K562 (cell line): Measurements from ENCODE around the gene TRAF7. TPM values are rescaled to one million over a fixed set of nuclear protein-coding genes. Genes with fewer than 3 reads are reported as not detected.

Source experiments
- BDP1 ChIP-seq: IDR thresholded peaks from 3 replicates; pipeline ENCODE4 v1.6.1; 2011; ENCODE audit not compliant: insufficient read length, insufficient read depth
- BHLHE40 ChIP-seq: IDR thresholded peaks from 2 replicates; pipeline ENCODE4 v1.6.1; 2011; ENCODE audit warnings: low read length, improper control_type of control experiment
- FOS ChIP-seq: IDR thresholded peaks from 3 replicates; pipeline ENCODE4 v1.6.1; 2011; ENCODE audit not compliant: insufficient read length; ENCODE audit errors: extremely low read depth
- HNRNPK ChIP-seq: fragments of 200-400 bp; formaldehyde crosslinking; IDR thresholded peaks from one replicate; pipeline ENCODE4 v1.6.1; 2018; ENCODE audit warnings: mild to moderate bottlenecking, low read depth, low read length; ENCODE audit not compliant: poor library complexity, severe bottlenecking
- MED1 ChIP-seq: sonication (generic); formaldehyde crosslinking; IDR thresholded peaks from 2 replicates; pipeline ENCODE4 v1.8.1; 2023; ENCODE audit warnings: missing genetic modification reagents, borderline replicate concordance
- MNT ChIP-seq, 2 experiments: fragments of 450-650 bp; conservative IDR thresholded peaks; 2 replicates each; pipeline ENCODE4 v1.6.1; 2017; ENCODE audit warnings: mild to moderate bottlenecking in 2 of 2, moderate library complexity in 2 of 2
- NFE2L1 ChIP-seq: fragments of 450-650 bp; IDR thresholded peaks from 2 replicates; pipeline ENCODE4 v1.6.1; 2016; ENCODE audit warnings: missing genetic modification characterization, low read depth, mild to moderate bottlenecking, missing compliant biosample characterization, moderate library complexity, borderline replicate concordance
- NR4A1 ChIP-seq, 2 experiments: fragments of 250-450 bp in 1 of 2; fragments of 450-650 bp in 1 of 2; sonication (Bioruptor Pico) in 1 of 2; IDR thresholded peaks; 2 replicates each; pipeline versions ENCODE4 v1.4.0 to v1.6.1; 2016 to 2020; ENCODE audit warnings: mild to moderate bottlenecking in 2 of 2, missing compliant biosample characterization in 1 of 2, missing genetic modification characterization in 1 of 2, moderate library complexity in 1 of 2
- SP1 ChIP-seq: sonication (generic); formaldehyde crosslinking; IDR thresholded peaks from 2 replicates; pipeline ENCODE4 v1.8.1; 2022; ENCODE audit warnings: mild to moderate bottlenecking, missing genetic modification reagents
- TGIF2 ChIP-seq: sonication (generic); formaldehyde crosslinking; IDR thresholded peaks from 2 replicates; pipeline ENCODE4 v1.8.1; 2022; ENCODE audit warnings: mild to moderate bottlenecking, missing genetic modification reagents, moderate library complexity
- ZBTB12 ChIP-seq: fragments of 250-450 bp; sonication (Bioruptor Pico); IDR thresholded peaks from 2 replicates; pipeline ENCODE4 v1.4.0; 2020
- ZFP30 ChIP-seq: fragments of 250-450 bp; sonication (Bioruptor Pico); IDR thresholded peaks from 2 replicates; pipeline ENCODE4 v1.8.0; 2022; ENCODE audit warnings: moderate library complexity, mild to moderate bottlenecking, inconsistent platforms, borderline replicate concordance
- ZNF589 ChIP-seq: fragments of 200-800 bp; sonication (Bioruptor generic); IDR thresholded peaks from 2 replicates; pipeline ENCODE4 v1.6.1; 2016; ENCODE audit warnings: low read depth, missing genetic modification characterization, missing compliant biosample characterization
- ZNF655 ChIP-seq: fragments of 250-450 bp; sonication (Bioruptor Pico); IDR thresholded peaks from 2 replicates; pipeline ENCODE4 v1.5.0; 2021
- polyA plus RNA-seq, 8 experiments: library from polyadenylated mRNA; depleted of rRNA in 4 of 8; stranded (reverse) in 5 of 8; unstranded in 3 of 8; fragments of >200 nt; fragmentation: Nextera tagmentation in 2 of 8; fragmentation: Illumina TruSeq in 1 of 8; extraction: Ambion mirVana in 2 of 8; extraction: Trizol in 1 of 8; gene quantifications; 2 replicates each; pipeline versions ENCODE4 v1.2.1 to v1.2.3, GENCODE V29; 2011 to 2014; ENCODE audit warnings: inconsistent platforms in 1 of 8, missing spikeins in 1 of 8
- total RNA-seq, 7 experiments: library from RNA; depleted of rRNA in 6 of 7; stranded (reverse); fragments of >200 nt in 6 of 7; fragmentation: Illumina TruSeq in 2 of 7; extraction: Trizol in 2 of 7; gene quantifications; 2 replicates each; pipeline versions ENCODE4 v1.2.1 to v1.2.3, GENCODE V29; 2011 to 2021; ENCODE audit warnings: low replicate concordance in 1 of 7
- TF ChIP-seq, protein P1 (sequence below): fragments of 450-650 bp; formaldehyde crosslinking; IDR thresholded peaks from 2 replicates; pipeline ENCODE4 v1.4.0; 2020; ENCODE audit warnings: mild to moderate bottlenecking, mixed read lengths
- TF ChIP-seq, protein P2 (sequence below): fragments of 250-450 bp; sonication (Bioruptor Pico); IDR thresholded peaks from 2 replicates; pipeline ENCODE4 v1.5.0; 2021
- TF ChIP-seq, protein P3 (sequence below): fragments of 450-650 bp; formaldehyde crosslinking; IDR thresholded peaks from 2 replicates; pipeline ENCODE4 v1.4.0; 2020; ENCODE audit warnings: mild to moderate bottlenecking, moderate library complexity
- TF ChIP-seq, protein P4 (sequence below): fragments of 200-800 bp; sonication (Bioruptor generic); IDR thresholded peaks from 2 replicates; pipeline ENCODE4 v1.6.1; 2017; ENCODE audit warnings: missing genetic modification characterization, missing compliant biosample characterization

Gene TRAF7
- total and polyA plus RNA-seq, 9 of the 15 experiments (the other 6 are each of a cell fraction or from before 2014, with no cell fraction given) = 1.1 to 113 (median 41.6) TPM

DNA sequence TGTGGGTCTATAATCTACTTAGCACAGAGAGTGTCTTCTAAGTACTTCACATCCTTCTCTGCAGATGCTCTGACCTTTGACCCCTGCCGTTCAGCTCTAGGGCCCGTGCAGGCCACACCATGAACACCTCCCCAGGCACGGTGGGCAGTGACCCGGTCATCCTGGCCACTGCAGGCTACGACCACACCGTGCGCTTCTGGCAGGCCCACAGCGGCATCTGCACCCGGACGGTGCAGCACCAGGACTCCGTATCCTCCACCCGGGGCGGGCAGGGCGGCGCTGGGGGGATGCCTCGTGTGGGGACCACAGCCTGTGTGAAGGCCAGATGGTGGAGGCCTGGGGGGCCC lies 50.4 kb downstream of the TRAF7 start (continued):
- TF ChIP-seq, protein P1, sequence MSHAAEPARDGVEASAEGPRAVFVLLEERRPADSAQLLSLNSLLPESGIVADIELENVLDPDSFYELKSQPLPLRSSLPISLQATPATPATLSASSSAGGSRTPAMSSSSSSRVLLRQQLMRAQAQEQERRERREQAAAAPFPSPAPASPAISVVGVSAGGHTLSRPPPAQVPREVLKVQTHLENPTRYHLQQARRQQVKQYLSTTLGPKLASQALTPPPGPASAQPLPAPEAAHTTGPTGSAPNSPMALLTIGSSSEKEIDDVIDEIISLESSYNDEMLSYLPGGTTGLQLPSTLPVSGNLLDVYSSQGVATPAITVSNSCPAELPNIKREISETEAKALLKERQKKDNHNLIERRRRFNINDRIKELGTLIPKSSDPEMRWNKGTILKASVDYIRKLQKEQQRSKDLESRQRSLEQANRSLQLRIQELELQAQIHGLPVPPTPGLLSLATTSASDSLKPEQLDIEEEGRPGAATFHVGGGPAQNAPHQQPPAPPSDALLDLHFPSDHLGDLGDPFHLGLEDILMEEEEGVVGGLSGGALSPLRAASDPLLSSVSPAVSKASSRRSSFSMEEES (CRISPR knock-in tag) = no peak
- TF ChIP-seq MED1 (CRISPR knock-in tag) (no peak), BDP1 (no peak), TGIF2 (no peak), NR4A1 (CRISPR knock-in tag; IDR thresholded peaks at IDR 0.05) (0 out of 2 replicates have a peak, but pooled peaks have one; percentile 22), NR4A1 (tag; IDR thresholded peaks at IDR 0.05) (no peak), NFE2L1 (no peak), FOS (no peak), ZNF589 (CRISPR knock-in tag) (no peak; the same call in 1 of the 2 replicates), ZBTB12 (CRISPR knock-in tag) (no peak), MNT (conservative IDR thresholded peaks at IDR 0.05) (no peak), ZFP30 (no peak), HNRNPK (no peak), ZNF655 (CRISPR knock-in tag) (no peak), BHLHE40 (no peak), SP1 (CRISPR knock-in tag) (no peak)
- TF ChIP-seq, protein P2, sequence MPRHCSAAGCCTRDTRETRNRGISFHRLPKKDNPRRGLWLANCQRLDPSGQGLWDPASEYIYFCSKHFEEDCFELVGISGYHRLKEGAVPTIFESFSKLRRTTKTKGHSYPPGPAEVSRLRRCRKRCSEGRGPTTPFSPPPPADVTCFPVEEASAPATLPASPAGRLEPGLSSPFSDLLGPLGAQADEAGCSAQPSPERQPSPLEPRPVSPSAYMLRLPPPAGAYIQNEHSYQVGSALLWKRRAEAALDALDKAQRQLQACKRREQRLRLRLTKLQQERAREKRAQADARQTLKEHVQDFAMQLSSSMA (CRISPR knock-in tag) = no peak
- TF ChIP-seq, protein P3, sequence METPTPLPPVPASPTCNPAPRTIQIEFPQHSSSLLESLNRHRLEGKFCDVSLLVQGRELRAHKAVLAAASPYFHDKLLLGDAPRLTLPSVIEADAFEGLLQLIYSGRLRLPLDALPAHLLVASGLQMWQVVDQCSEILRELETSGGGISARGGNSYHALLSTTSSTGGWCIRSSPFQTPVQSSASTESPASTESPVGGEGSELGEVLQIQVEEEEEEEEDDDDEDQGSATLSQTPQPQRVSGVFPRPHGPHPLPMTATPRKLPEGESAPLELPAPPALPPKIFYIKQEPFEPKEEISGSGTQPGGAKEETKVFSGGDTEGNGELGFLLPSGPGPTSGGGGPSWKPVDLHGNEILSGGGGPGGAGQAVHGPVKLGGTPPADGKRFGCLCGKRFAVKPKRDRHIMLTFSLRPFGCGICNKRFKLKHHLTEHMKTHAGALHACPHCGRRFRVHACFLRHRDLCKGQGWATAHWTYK (CRISPR knock-in tag) = 0 out of 2 replicates have a peak, but pooled peaks have one; percentile 12
- TF ChIP-seq, protein P4, sequence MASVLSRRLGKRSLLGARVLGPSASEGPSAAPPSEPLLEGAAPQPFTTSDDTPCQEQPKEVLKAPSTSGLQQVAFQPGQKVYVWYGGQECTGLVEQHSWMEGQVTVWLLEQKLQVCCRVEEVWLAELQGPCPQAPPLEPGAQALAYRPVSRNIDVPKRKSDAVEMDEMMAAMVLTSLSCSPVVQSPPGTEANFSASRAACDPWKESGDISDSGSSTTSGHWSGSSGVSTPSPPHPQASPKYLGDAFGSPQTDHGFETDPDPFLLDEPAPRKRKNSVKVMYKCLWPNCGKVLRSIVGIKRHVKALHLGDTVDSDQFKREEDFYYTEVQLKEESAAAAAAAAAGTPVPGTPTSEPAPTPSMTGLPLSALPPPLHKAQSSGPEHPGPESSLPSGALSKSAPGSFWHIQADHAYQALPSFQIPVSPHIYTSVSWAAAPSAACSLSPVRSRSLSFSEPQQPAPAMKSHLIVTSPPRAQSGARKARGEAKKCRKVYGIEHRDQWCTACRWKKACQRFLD (CRISPR knock-in tag) = no peak
